Measurements from ENCODE around the gene PCDHGA10.
"Not testable (repeated sequence)": the region's sequence is repeated elsewhere in the genome, so short reads cannot be mapped to it uniquely, and the experiment has no call there.

The PCDHGA10 gene

GRCh38 chr5:141420855-141421488 lies 8.2 kb downstream of the PCDHGA10 start, which contains the start of gene PCDHGA11:
TSS of gene PCDHGA11 (plus strand) at chr5:141421051. CDS start at chr5:141421228, 177 bp downstream.
- DNase-seq (ENCODE audit: low read depth in 2 of 2): no peak

GRCh38 chr5:141421489-141421855 lies 8.7 kb downstream of the PCDHGA10 start:
- DNase-seq (ENCODE audit: low read depth in 2 of 2): no peak

DNA sequence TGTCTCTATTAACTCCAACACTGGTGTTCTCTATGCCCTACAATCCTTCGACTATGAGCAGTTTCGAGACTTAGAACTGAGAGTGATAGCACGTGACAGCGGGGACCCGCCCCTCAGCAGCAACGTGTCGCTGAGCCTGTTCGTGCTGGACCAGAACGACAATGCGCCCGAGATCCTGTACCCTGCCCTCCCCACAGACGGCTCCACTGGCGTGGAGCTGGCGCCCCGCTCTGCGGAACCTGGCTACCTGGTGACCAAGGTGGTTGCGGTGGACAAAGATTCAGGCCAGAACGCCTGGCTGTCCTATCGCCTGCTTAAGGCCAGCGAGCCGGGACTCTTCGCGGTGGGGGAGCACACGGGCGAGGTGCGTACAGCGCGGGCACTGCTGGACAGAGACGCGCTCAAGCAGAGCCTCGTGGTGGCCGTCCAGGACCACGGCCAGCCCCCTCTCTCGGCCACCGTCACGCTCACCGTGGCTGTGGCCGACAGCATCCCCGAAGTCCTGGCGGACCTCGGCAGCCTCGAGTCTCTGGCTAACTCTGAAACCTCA lies 10.0 kb downstream of the PCDHGA10 start:
- no peak for DNase-seq (ENCODE audit: low read depth in 2 of 2)

DNA sequence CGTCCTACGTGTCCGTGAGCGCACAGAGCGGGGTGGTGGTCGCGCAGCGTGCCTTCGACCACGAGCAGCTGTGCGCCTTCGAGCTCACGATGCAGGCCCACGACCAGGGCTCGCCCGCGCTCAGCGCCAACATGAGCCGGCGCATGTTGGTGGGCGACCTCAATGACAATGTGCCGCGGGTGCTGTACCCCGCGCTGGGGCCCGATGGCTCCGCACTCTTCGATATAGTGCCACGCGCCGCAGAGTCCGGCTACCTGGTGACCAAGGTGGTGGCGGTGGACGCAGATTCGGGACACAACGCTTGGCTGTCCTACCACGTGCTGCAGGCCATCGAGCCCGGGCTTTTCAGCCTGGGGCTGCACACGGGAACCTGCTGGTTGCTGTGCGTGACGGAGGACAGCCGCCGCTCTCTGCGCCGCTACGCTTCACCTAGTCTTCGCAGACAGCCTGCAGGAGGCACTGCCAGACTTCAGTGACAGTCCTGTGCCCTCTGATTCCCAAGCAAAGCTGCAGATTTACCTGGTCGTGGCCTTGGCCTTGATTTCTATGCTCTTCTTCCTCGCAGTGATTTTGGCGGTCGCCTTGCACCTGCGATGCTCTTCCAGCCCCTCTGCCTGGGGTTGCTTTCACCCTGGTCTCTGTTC lies 15.1 kb downstream of the PCDHGA10 start:
- no peak for DNase-seq (ENCODE audit: low read depth in 2 of 2)

DNA sequence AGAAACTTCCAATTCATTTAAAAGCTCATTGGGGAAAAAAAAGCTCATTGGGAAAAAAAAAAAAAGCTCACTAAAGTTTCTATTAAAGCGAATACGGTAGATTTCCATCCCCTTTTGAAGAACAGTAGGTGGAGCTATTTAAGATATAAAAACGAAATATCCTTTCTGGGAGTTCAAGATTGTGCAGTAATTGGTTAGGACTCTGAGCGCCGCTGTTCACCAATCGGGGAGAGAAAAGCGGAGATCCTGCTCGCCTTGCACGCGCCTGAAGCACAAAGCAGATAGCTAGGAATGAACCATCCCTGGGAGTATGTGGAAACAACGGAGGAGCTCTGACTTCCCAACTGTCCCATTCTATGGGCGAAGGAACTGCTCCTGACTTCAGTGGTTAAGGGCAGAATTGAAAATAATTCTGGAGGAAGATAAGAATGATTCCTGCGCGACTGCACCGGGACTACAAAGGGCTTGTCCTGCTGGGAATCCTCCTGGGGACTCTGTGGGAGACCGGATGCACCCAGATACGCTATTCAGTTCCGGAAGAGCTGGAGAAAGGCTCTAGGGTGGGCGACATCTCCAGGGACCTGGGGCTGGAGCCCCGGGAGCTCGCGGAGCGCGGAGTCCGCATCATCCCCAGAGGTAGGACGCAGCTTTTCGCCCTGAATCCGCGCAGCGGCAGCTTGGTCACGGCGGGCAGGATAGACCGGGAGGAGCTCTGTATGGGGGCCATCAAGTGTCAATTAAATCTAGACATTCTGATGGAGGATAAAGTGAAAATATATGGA lies 17.7 kb downstream of the PCDHGA10 start, which contains the start of gene PCDHGA12:
Gene PCDHGA12 (plus strand): TSS at position 176 of the 782 bp plus-strand sequence. CDS start 253 bp downstream, at position 429.
- no peak for DNase-seq (ENCODE audit: low read depth in 2 of 2)

- DNase-seq (ENCODE audit: low read depth in 2 of 2): no peak
These were observed 18.5 kb downstream of the PCDHGA10 start for GRCh38 chr5:141431286-141431685.

DNA sequence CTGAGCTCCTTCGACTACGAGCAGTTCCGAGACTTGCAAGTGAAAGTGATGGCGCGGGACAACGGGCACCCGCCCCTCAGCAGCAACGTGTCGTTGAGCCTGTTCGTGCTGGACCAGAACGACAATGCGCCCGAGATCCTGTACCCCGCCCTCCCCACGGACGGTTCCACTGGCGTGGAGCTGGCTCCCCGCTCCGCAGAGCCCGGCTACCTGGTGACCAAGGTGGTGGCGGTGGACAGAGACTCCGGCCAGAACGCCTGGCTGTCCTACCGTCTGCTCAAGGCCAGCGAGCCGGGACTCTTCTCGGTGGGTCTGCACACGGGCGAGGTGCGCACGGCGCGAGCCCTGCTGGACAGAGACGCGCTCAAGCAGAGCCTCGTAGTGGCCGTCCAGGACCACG lies 19.5 kb downstream of the PCDHGA10 start:
- DNase-seq (ENCODE audit: low read depth in 2 of 2): not testable (repeated sequence)

GRCh38 chr5:141432726-141433125 lies 19.9 kb downstream of the PCDHGA10 start:
- not testable (repeated sequence) for DNase-seq (ENCODE audit: low read depth in 2 of 2)

GRCh38 chr5:141434006-141434405 lies 21.2 kb downstream of the PCDHGA10 start:
- no peak for DNase-seq (ENCODE audit: low read depth in 2 of 2)

DNA sequence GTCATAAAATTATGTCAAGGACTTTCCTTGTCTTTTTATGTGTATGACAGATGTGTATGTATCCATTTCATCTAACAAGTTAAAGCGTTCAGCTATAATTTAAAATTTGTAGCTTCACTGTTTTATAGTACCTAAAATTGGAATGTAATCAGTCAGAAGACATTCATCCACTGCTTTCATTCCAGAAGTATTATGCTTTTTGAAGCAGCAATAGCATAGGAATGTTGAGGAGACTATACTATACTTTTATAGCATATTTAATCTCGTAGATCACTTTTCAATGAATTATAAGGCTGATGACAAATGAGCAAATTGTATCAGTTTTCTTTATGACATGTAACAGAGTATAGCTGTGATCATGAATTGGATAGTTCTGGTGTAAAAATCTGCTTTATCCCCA lies 24.4 kb downstream of the PCDHGA10 start:
- DNase-seq (ENCODE audit: low read depth in 2 of 2): no peak

DNA sequence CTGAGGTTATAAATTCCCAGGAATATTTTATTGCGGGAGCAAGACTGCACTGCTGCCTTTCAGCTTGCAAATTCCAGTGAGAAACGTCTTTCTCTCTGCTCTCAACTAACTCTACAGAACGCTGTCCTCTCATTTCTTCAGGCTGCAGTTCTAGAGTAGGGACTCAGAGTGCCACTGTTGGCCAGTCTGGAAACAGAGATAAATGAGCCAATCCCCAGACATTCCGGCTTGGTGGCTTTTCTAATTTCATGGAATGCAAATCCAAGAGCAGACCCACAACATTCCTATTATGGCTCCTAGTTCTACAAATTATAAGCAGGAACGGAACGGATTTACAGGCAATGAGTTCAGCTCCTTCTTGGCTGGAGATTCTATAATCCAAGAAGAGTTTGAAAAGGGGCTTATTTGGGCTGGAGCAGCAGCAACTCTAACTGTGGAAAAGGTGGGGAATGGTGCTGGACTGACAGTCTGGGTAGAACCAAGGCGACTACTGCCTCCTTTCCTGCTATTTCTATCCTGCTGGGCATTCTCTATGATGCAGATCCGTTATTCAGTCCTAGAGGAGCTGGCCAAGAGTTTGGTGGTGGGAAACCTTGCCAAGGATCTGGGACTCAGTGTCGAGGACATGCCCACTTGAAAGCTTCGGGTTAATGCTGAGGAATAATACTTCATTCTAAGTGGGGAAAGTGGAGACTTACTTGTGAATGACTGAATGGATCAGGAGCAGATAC lies 26.8 kb downstream of the PCDHGA10 start:
- DNase-seq (ENCODE audit: low read depth in 2 of 2): no peak

DNA sequence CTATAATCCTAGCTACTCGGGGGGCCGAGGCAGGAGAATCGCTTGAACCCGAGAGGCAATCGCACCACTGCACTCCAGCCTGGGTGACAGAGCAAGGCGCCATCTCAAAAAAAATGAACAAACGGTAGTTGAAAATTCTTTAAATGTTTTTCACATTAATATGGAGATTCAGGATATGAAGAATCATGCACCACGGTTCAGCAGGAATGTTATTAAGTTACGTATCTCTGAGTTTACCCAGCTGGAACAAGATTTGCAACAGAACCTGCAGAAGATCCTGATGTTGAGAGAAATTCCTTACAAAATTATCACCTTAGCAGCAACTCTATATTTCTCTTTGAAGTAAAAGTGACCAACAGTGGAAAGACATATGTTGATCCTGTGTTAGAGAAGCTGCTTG lies 27.6 kb downstream of the PCDHGA10 start:
- no peak for DNase-seq (ENCODE audit: low read depth in 2 of 2)

DNA sequence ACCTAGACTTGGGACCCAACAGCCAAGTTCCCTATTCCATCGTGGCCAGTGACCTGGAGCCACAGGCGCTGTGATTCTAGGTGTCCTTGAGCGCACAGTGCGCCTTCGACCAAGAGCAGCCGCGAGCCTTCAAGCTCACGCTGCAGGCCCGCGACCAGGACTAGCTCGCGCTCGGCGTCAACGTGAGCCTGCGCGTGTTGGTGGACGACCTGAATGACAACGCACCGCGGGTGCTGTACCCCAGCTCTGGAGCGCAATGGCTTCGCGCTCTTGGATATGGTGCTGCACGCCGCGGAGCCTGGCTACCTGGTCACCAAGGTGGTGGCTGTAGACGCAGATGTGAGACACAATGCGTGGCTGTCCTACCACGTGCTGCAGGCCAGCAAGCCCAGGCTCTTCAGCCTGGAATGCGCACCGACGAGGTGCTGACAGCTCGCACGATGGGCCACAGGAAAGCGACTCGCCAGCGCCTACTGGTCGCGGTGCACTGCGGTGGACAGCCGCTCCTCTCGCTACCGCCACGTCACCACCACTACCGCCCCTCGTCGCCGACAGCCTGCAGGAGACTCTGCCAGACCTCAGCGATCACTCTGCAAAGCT lies 28.9 kb downstream of the PCDHGA10 start:
- DNase-seq (ENCODE audit: low read depth in 2 of 2): no peak

DNA sequence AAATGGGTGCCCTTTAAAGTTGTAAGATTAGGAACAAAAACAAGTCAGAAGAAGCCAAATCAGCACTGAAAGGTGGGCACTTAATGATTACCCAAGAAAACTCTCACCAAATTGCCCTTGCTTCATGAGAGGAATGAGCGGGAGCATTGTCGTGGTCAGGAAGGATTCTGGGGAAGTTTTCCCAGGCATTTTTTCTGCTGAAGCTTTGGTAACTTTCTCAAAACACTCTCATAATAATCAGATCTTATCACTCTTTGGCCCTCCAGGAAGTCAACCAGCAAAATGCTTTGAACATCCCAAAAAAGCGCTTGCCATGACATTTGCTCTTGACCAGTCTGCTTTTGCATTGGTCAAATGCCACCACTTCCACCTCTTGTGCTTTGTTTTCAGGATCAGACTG lies 52.6 kb downstream of the PCDHGA10 start:
- DNase-seq (ENCODE audit: low read depth in 2 of 2): no peak

Data from stimulated activated CD8-positive, alpha-beta memory T cell treated with anti-CD3 and anti-CD28 coated beads, Interleukin-7, amount 100 ng/mL, for 4 hours (primary cell).